H9 (cell line): ENCODE data around the gene NCKAP5L. TPM values are rescaled to one million over a fixed set of nuclear protein-coding genes. Genes with fewer than 3 reads are reported as not detected.
"Not testable (repeated sequence)": the region's sequence is repeated elsewhere in the genome, so short reads cannot be mapped to it uniquely, and the experiment has no call there.

Experiments used
- DNase-seq: peaks from one replicate; pipeline ENCODE4 v3.0.0-alpha.2; 2017
- H2AFZ ChIP-seq: one replicate; pipeline ENCODE4 v1.6.1; 2013; ENCODE audit warnings: mild to moderate bottlenecking, low read length, control low read depth, moderate library complexity
- H2AK5ac ChIP-seq: 2 replicates; pipeline ENCODE4 v1.6.1; 2013; ENCODE audit warnings: low read length, control low read depth, mixed read lengths; ENCODE audit not compliant: insufficient read length
- H2BK120ac ChIP-seq: one replicate; pipeline ENCODE4 v1.6.1; 2013; ENCODE audit warnings: low read depth, mild to moderate bottlenecking, low read length, control low read depth, inconsistent platforms; ENCODE audit not compliant: poor library complexity, severe bottlenecking
- H2BK12ac ChIP-seq: 2 replicates; pipeline ENCODE4 v1.6.1; 2013; ENCODE audit warnings: low read length, control low read depth, mixed read lengths, low read depth; ENCODE audit not compliant: insufficient read length
- H2BK15ac ChIP-seq: 2 replicates; pipeline ENCODE4 v1.6.1; 2013; ENCODE audit warnings: low read depth, low read length, control low read depth
- H2BK20ac ChIP-seq: one replicate; pipeline ENCODE4 v1.6.1; 2013; ENCODE audit warnings: low read depth, mild to moderate bottlenecking, low read length, control low read depth, inconsistent platforms; ENCODE audit not compliant: poor library complexity, severe bottlenecking
- H2BK5ac ChIP-seq: 2 replicates; pipeline ENCODE4 v1.6.1; 2013; ENCODE audit warnings: low read length, control low read depth, mixed read lengths; ENCODE audit not compliant: insufficient read length
- H3K14ac ChIP-seq: 2 replicates; pipeline ENCODE4 v1.6.1; 2013; ENCODE audit warnings: low read length, control low read depth; ENCODE audit not compliant: insufficient read depth
- H3K18ac ChIP-seq: 2 replicates; pipeline ENCODE4 v1.6.1; 2013; ENCODE audit warnings: low read depth, mild to moderate bottlenecking, mixed read lengths, low read length, control low read depth; ENCODE audit not compliant: insufficient read length
- H3K23ac ChIP-seq: 2 replicates; pipeline ENCODE4 v1.6.1; 2013; ENCODE audit warnings: low read length, control low read depth, mixed read lengths, low read depth; ENCODE audit not compliant: insufficient read length
- H3K23me2 ChIP-seq: 2 replicates; pipeline ENCODE4 v1.6.1; 2013; ENCODE audit warnings: low read depth, mild to moderate bottlenecking, mixed read lengths, low read length, control low read depth; ENCODE audit not compliant: insufficient read length, poor library complexity, severe bottlenecking
- H3K27ac ChIP-seq: 2 replicates; pipeline ENCODE4 v1.5.1; 2013; ENCODE audit warnings: low read length, control low read depth, mixed read lengths, low read depth; ENCODE audit not compliant: insufficient read length
- H3K27me3 ChIP-seq: 2 replicates; pipeline ENCODE4 v1.6.1; 2013; ENCODE audit warnings: low read length, control low read depth, inconsistent platforms; ENCODE audit not compliant: insufficient read depth
- H3K4ac ChIP-seq: 2 replicates; pipeline ENCODE4 v1.6.1; 2013; ENCODE audit warnings: low read depth, mild to moderate bottlenecking, control low read depth, inconsistent platforms, low read length, moderate library complexity
- H3K4me1 ChIP-seq: 2 replicates; pipeline ENCODE4 v1.6.1; 2013; ENCODE audit warnings: low read length, control low read depth, inconsistent platforms; ENCODE audit not compliant: insufficient read depth
- H3K4me2 ChIP-seq: 2 replicates; pipeline ENCODE4 v1.6.1; 2013; ENCODE audit warnings: low read length, control low read depth, mixed read lengths; ENCODE audit not compliant: insufficient read length, insufficient read depth
- H3K56ac ChIP-seq: 2 replicates; pipeline ENCODE4 v1.6.1; 2013; ENCODE audit warnings: low read depth, mild to moderate bottlenecking, mixed read lengths, low read length, control low read depth; ENCODE audit not compliant: insufficient read length
- H3K79me1 ChIP-seq: 2 replicates; pipeline ENCODE4 v1.6.1; 2013; ENCODE audit warnings: low read depth, mild to moderate bottlenecking, moderate library complexity, low read length, control low read depth, inconsistent platforms; ENCODE audit not compliant: insufficient read depth, poor library complexity, severe bottlenecking
- H3K79me2 ChIP-seq: 2 replicates; pipeline ENCODE4 v1.6.1; 2013; ENCODE audit warnings: low read length, control low read depth, inconsistent platforms; ENCODE audit not compliant: insufficient read depth
- H3K9ac ChIP-seq: 2 replicates; pipeline ENCODE4 v1.6.1; 2013; ENCODE audit warnings: low read length, control low read depth, mixed read lengths; ENCODE audit not compliant: insufficient read length; ENCODE audit errors: extremely low read depth
- H3K9me3 ChIP-seq: one replicate; pipeline ENCODE4 v1.6.1; 2013; ENCODE audit warnings: low read depth, low read length, inconsistent platforms; ENCODE audit not compliant: control insufficient read depth
- H3T11ph ChIP-seq: one replicate; pipeline ENCODE4 v1.6.1; 2013; ENCODE audit warnings: mild to moderate bottlenecking, low read length, control low read depth, inconsistent platforms
- H4K20me1 ChIP-seq: one replicate; pipeline ENCODE4 v1.6.1; 2013; ENCODE audit not compliant: control insufficient read depth, insufficient read length, insufficient read depth
- H4K5ac ChIP-seq: 2 replicates; pipeline ENCODE4 v1.6.1; 2013; ENCODE audit warnings: low read depth, mild to moderate bottlenecking, mixed read lengths, low read length, control low read depth; ENCODE audit not compliant: insufficient read length
- H4K8ac ChIP-seq: replicated peaks from 2 replicates; pipeline ENCODE4 v1.6.1; 2013; ENCODE audit warnings: low read length, control low read depth, mixed read lengths, low read depth; ENCODE audit not compliant: insufficient read length
- H4K91ac ChIP-seq: 2 replicates; pipeline ENCODE4 v1.6.1; 2013; ENCODE audit warnings: low read depth, mild to moderate bottlenecking, moderate library complexity, mixed read lengths, low read length, control low read depth; ENCODE audit not compliant: insufficient read length
- H3K27ac Mint-ChIP-seq, 3 experiments: 2 replicates in 2 of 3; 3 replicates in 1 of 3; pipeline ENCODE4 v1.8.0; 2020 to 2021; ENCODE audit warnings: mixed read lengths in 3 of 3, mild to moderate bottlenecking in 1 of 3, moderate library complexity in 1 of 3
- H3K27me3 Mint-ChIP-seq: 2 replicates; pipeline ENCODE4 v1.8.0; 2021; ENCODE audit warnings: low read depth, mild to moderate bottlenecking, moderate library complexity, mixed read lengths
- H3K36me3 Mint-ChIP-seq, 3 experiments: 2 replicates in 2 of 3; 3 replicates in 1 of 3; pipeline ENCODE4 v1.8.0; 2020 to 2021; ENCODE audit warnings: low read depth in 3 of 3, mixed read lengths in 3 of 3; ENCODE audit not compliant: insufficient read depth in 1 of 3
- H3K4me1 Mint-ChIP-seq, 2 experiments: 2 replicates each; pipeline ENCODE4 v1.8.0; 2020; ENCODE audit warnings: mixed read lengths in 2 of 2
- H3K4me3 Mint-ChIP-seq, 2 experiments: 2 replicates in 1 of 2; 3 replicates in 1 of 2; pipeline ENCODE4 v1.8.0; 2020 to 2021; ENCODE audit warnings: mild to moderate bottlenecking in 2 of 2, mixed read lengths in 2 of 2, moderate library complexity in 1 of 2
- H3K9me3 Mint-ChIP-seq, 2 experiments: 2 replicates in 1 of 2; 3 replicates in 1 of 2; pipeline ENCODE4 v1.8.0; 2020; ENCODE audit warnings: mild to moderate bottlenecking in 2 of 2, mixed read lengths in 2 of 2, moderate library complexity in 1 of 2
- CTCF ChIP-seq: fragments of 200-600 bp; sonication (generic); conservative IDR thresholded peaks from 3 replicates; pipeline ENCODE4 v1.8.0; 2021; ENCODE audit warnings: antibody characterized with exemption, mild to moderate bottlenecking
- WGBS: extraction: QIAGEN DNeasy Blood & Tissue Kit; methylation state at CpG from one replicate; pipeline ENCODE4 v1.1.7; 2013; ENCODE audit warnings: missing lambda C conversion rate, low lambda C conversion rate, mixed read lengths; ENCODE audit not compliant: insufficient read length; ENCODE audit errors: extremely low coverage; 5-methylcytosine and 5-hydroxymethylcytosine counted together
- total RNA-seq: library from RNA; stranded (reverse); gene quantifications from 2 replicates; pipeline ENCODE4 v1.2.1, GENCODE V29; 2021

The NCKAP5L gene
- total RNA-seq, 1 experiment from 2014 or later, result 27.7 TPM

- Histone ChIP-seq H2BK15ac (no peak overlapping the region), H4K5ac (no peak overlapping the region), H3K27ac (no peak overlapping the region), H4K91ac (no peak overlapping the region), H3K56ac (no peak overlapping the region), H2AK5ac (no peak overlapping the region), H2BK20ac (no peak overlapping the region), H2BK5ac (no peak overlapping the region), H3K14ac (no peak overlapping the region; the same call in 1 of the 2 replicates), H3K27me3 (no peaks in the 10 kb centered on the region), H3K23ac (no peak overlapping the region), H3T11ph (no peak overlapping the region), H3K18ac (no peak overlapping the region), H3K4me2 (no peak overlapping the region), H3K4ac (no peak overlapping the region), H2BK120ac (no peak overlapping the region), H4K8ac (no peak overlapping the region), H2BK12ac (no peak overlapping the region), H3K23me2 (no peaks in the 10 kb centered on the region), H3K79me1 (no peaks in the 10 kb centered on the region), H4K20me1 (no peaks in the 10 kb centered on the region), H3K4me1 (no peaks in the 10 kb centered on the region), H3K9me3 (no peaks in the 10 kb centered on the region), H2AFZ (no peak overlapping the region), H3K9ac (no peak overlapping the region), H3K79me2 (no peaks in the 10 kb centered on the region)
- H3K27me3 Mint-ChIP-seq, result peaks cover 21% of the 10 kb centered on the region
- peak; percentile 24 for DNase-seq
- H3K27ac Mint-ChIP-seq, result peak overlapping the region in 2 of 3 experiments; percentile 49 to 56; a peak in 2 of 7 replicates
- peaks cover 5 to 9% (median 6%) of the 10 kb centered on the region in 3 experiments for H3K36me3 Mint-ChIP-seq
- peaks cover 13 to 14% of the 10 kb centered on the region in 2 experiments for H3K4me1 Mint-ChIP-seq
- peaks cover 10 to 16% of the 10 kb centered on the region in 2 experiments for H3K9me3 Mint-ChIP-seq
- WGBS, result no CpG with 5 or more reads among the region's 17 CpGs
- H3K4me3 Mint-ChIP-seq, result no peak overlapping the region
- no peak for TF ChIP-seq CTCF
Observed at GRCh38 chr12:49863946-49864797, 36.0 kb upstream of the NCKAP5L start.

- not testable (repeated sequence) for H3K9me3 ChIP-seq, H3K27ac ChIP-seq, H3K18ac ChIP-seq, H3K4me3 Mint-ChIP-seq, H2BK20ac ChIP-seq, H2BK5ac ChIP-seq, H2AFZ ChIP-seq, H4K5ac ChIP-seq, H3K27me3 ChIP-seq, H3K9ac ChIP-seq, DNase-seq, H3K79me1 ChIP-seq, H4K8ac ChIP-seq, H2BK12ac ChIP-seq, H3K4me1 ChIP-seq, H3K23me2 ChIP-seq, H3K4me1 Mint-ChIP-seq, H3K14ac ChIP-seq, H3K4me2 ChIP-seq, H3K4ac ChIP-seq, H3K36me3 Mint-ChIP-seq, H3K23ac ChIP-seq, H2BK120ac ChIP-seq, H3K79me2 ChIP-seq, H2AK5ac ChIP-seq, H4K20me1 ChIP-seq, H3K56ac ChIP-seq, H2BK15ac ChIP-seq, H3T11ph ChIP-seq, H3K27ac Mint-ChIP-seq, H4K91ac ChIP-seq
- peaks cover 16 to 19% of the 10 kb centered on the region in 2 experiments for H3K9me3 Mint-ChIP-seq
- no CpG with 5 or more reads among the region's 31 CpGs for WGBS
- H3K27me3 Mint-ChIP-seq, result peaks cover 27% of the 10 kb centered on the region
Observed at GRCh38 chr12:49860921-49861320, 32.7 kb upstream of the NCKAP5L start.
